ENCODE data around the gene ADAM15. TPM values are rescaled to one million over a fixed set of nuclear protein-coding genes. Genes with fewer than 3 reads are reported as not detected.

Gene ADAM15
- total and polyA plus RNA-seq, 2 of the 8 experiments (the other 6 are each of a cell fraction or from before 2014, with no cell fraction given), result 32.9 to 37.6 TPM

DNA sequence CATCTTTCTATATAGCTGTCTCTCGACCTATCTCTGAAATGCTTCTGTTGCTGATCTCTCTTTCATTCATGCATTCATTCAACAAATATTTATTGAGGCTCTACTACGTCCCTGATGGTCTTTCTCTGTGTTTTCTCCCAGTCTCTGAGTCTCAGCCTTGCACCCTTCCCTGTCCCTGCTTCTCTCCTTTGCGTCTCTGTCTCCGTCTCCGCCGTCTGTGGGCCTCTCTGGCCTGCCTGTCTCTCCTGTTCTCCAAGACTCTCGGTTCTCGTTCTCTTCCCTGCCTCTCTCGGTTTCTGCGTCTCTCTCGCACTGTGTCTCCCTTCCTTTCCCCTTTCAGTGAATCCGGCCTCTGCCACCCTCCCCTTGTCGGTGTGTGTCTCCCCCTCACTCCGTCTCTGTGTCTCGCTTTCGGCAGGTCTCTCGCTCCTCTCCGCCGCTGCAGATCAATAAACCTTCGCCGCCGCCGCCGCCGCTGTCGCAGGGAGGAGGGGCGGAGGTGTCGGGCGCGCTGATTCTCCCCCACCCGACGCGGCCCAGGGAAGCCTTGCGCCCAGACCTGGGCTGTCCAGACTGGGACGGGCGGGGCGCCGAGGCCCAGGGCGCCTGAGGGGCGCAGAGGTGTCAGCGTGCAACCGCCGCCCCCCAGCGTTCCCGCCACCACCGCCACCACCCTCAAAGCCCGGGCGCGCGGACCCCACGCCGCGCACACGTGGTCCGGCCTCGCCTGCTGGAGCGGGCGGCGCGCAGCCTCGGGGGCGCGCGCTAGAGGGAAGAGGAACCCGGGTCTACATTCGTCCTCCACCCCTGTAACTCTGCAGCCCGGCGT is 30.6 kb downstream of the ADAM15 start:
- Histone ChIP-seq H3K56ac (replicated peaks; ENCODE audit: insufficient read length, low read depth, low read length) (no peak overlapping the region), H3K36me3 (ENCODE audit: control insufficient read depth in 2 of 4, insufficient read depth in 4 of 4, low read length in 3 of 4) (no peaks in the 10 kb centered on the region), H2BK20ac (ENCODE audit: low read length) (0 out of 2 replicates have a peak overlapping the region, but pooled peaks have one; percentile 48), H3K4me3 (ENCODE audit: extremely low read depth in 1 of 4, insufficient read depth in 2 of 4, low read depth in 3 of 4, low read length in 4 of 4) (peak overlapping the region; percentile 57 to 77 (median 64)), H2BK120ac (replicated peaks; ENCODE audit: low read depth, low read length) (no peak overlapping the region), H2AFZ (ENCODE audit: low read length) (no peak overlapping the region), H3K27ac (ENCODE audit: low read depth, low read length) (no peak overlapping the region), H3K9ac (replicated peaks in 1 of 4; ENCODE audit: extremely low read depth in 1 of 4, low read depth in 3 of 4, low read length in 3 of 4) (peak overlapping the region in 1 of 4 experiments; percentile 7; a peak in 1 of 7 replicates), H3K23ac (ENCODE audit: insufficient read length) (no peak overlapping the region), H2AK5ac (ENCODE audit: low read depth, low read length) (0 out of 2 replicates have a peak overlapping the region, but pooled peaks have one; percentile 32), H2BK12ac (ENCODE audit: low read depth, low read length) (0 out of 2 replicates have a peak overlapping the region, but pooled peaks have one; percentile 19), H3K23me2 (ENCODE audit: low read depth, low read length) (peaks cover 21% of the 10 kb centered on the region; the same call in 1 of the 2 replicates), H2BK5ac (ENCODE audit: low read depth, low read length) (no peak overlapping the region), H3K4ac (replicated peaks; ENCODE audit: insufficient read length, low read depth, low read length) (no peak overlapping the region), H3K27me3 (replicated peaks in 1 of 4; ENCODE audit: control insufficient read depth in 3 of 4, extremely low read depth in 1 of 4, insufficient read depth in 3 of 4, low read length in 3 of 4) (peaks cover 49 to 67% (median 64%) of the 10 kb centered on the region in 4 experiments), H3K4me2 (ENCODE audit: insufficient read depth in 1 of 2, low read depth in 2 of 2, low read length in 2 of 2) (peak overlapping the region; percentile 93 to 95), H4K5ac (ENCODE audit: insufficient read length, low read depth, low read length) (no peak overlapping the region), H4K8ac (ENCODE audit: extremely low read depth, insufficient read depth, low read length) (no peak overlapping the region), H3K18ac (ENCODE audit: extremely low read depth, low read length) (no peak overlapping the region; the same call in 1 of the 2 replicates), H3K79me2 (ENCODE audit: control insufficient read depth in 1 of 2, insufficient read depth in 2 of 2, low read length in 2 of 2) (no peaks in the 10 kb centered on the region), H2BK15ac (ENCODE audit: low read length) (no peak overlapping the region; the same call in 1 of the 2 replicates), H3K79me1 (ENCODE audit: low read depth, low read length) (no peaks in the 10 kb centered on the region), H3K4me1 (replicated peaks in 1 of 4; ENCODE audit: control insufficient read depth in 3 of 4, insufficient read depth in 4 of 4, low read length in 3 of 4) (peaks cover 0 to 51% (median 27%) of the 10 kb centered on the region in 4 experiments; a peak in 6 of 7 replicates), H3K9me3 (ENCODE audit: insufficient read depth in 2 of 2, low read depth in 1 of 2, low read length in 1 of 2) (no peaks in the 10 kb centered on the region), H4K91ac (replicated peaks; ENCODE audit: insufficient read length, low read length) (no peak overlapping the region), H3K14ac (ENCODE audit: insufficient read length) (no peak overlapping the region), H4K20me1 (replicated peaks in 1 of 2; ENCODE audit: control insufficient read depth in 1 of 2, insufficient read depth in 2 of 2, low read length in 2 of 2) (peaks cover 0 to 16% of the 10 kb centered on the region in 2 experiments)
- FAIRE-seq (no peak), DNase-seq (ENCODE audit: low read depth in 1 of 2, low spot score in 2 of 2) (peak in 1 of 2 experiments; percentile 71)
- TF ChIP-seq, protein P1, sequence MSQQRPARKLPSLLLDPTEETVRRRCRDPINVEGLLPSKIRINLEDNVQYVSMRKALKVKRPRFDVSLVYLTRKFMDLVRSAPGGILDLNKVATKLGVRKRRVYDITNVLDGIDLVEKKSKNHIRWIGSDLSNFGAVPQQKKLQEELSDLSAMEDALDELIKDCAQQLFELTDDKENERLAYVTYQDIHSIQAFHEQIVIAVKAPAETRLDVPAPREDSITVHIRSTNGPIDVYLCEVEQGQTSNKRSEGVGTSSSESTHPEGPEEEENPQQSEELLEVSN (IDR thresholded peaks at IDR 0.05), result peak; percentile 56; the same call in 1 of the 2 replicates
- TF ChIP-seq, protein P2, sequence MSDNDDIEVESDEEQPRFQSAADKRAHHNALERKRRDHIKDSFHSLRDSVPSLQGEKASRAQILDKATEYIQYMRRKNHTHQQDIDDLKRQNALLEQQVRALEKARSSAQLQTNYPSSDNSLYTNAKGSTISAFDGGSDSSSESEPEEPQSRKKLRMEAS (IDR thresholded peaks at IDR 0.05), result peak; percentile 84
- TF ChIP-seq SUZ12 (IDR thresholded peaks at IDR 0.05; ENCODE audit: low read length) (peak; percentile 77), TAF7 (optimal IDR thresholded peaks at IDR 0.05; ENCODE audit: borderline replicate concordance, low read depth, low read length) (no peak), RNF2 (IDR thresholded peaks at IDR 0.05; ENCODE audit: borderline replicate concordance, low read depth, low read length, missing control alignments, poor library complexity, severe bottlenecking) (peak; percentile 77)
- CTCF ChIA-PET (ENCODE audit: partially characterized antibody), result interaction anchor here (0.8 to 33.9 kb wide), 10 partner anchors 10 to 93 kb away, joined by 3 to 907 read pairs (median 14); partner anchors contain the start of genes ADAM15, EFNA4 and KRTCAP2
- POLR2A ChIA-PET (ENCODE audit: partially characterized antibody), result interaction anchor here (0.7 to 2.6 kb wide), 14 partner anchors 11 to 212 kb away, joined by 3 to 21 read pairs (median 4); partner anchors contain the start of genes EFNA4, KCNN3, KRTCAP2 and PBXIP1
- 6% methylated on average over 45 of the region's 68 CpGs; no CpG with 5 or more reads in 1 of the 2 experiments for WGBS, 2 experiments (ENCODE audit: extremely low coverage in 1 of 2, insufficient coverage in 1 of 2, insufficient read length in 1 of 2, insufficient replicate concordance in 2 of 2, low coverage in 1 of 2, low lambda C conversion rate in 2 of 2, missing lambda C conversion rate in 1 of 2)

Data from H1 (cell line).